GM21619 (cell line): ENCODE measurements around the gene BEST4.
"Not testable (repeated sequence)": the region's sequence is repeated elsewhere in the genome, so short reads cannot be mapped to it uniquely, and the experiment has no call there.

Experiments
- ATAC-seq: cut with Tn5 transposase; IDR thresholded peaks from one replicate; pipeline ENCODE4 v1.9.1; 2021; ENCODE audit not compliant: unreplicated experiment

The BEST4 gene

GRCh38 chr1:44803062-44803311 lies 15.0 kb upstream of the BEST4 start:
- ATAC-seq: no peak

DNA sequence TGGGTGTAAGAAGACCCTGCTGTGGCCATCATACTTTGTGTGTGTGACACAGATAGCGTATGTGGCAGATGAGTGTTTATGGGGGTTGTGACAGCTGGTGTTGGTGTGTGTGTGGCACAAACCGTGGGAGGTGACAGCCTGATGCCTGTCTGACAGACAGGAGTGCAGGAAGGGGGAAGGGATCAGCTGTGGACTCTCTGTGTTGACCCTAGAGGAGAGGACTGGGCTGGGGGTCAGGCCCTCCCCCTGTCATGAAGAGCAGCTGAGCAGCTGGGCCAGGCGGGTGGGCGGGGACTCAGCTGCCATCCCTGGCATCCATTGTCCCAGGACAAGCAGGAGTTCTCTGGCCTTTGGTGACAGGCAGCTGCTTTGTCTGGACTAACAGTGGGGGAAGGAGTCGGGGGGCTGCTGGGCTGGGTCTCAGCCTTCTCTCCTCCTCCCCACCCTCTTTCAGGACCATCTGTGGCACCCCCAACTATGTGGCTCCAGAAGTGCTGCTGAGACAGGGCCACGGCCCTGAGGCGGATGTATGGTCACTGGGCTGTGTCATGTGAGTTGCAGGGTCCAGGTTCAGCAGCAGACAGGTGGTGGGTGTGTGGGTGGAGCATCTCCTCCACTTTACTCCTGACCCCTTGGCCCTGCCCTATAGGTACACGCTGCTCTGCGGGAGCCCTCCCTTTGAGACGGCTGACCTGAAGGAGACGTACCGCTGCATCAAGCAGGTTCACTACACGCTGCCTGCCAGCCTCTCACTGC lies 14.5 kb upstream of the BEST4 start:
- no peak for ATAC-seq

DNA sequence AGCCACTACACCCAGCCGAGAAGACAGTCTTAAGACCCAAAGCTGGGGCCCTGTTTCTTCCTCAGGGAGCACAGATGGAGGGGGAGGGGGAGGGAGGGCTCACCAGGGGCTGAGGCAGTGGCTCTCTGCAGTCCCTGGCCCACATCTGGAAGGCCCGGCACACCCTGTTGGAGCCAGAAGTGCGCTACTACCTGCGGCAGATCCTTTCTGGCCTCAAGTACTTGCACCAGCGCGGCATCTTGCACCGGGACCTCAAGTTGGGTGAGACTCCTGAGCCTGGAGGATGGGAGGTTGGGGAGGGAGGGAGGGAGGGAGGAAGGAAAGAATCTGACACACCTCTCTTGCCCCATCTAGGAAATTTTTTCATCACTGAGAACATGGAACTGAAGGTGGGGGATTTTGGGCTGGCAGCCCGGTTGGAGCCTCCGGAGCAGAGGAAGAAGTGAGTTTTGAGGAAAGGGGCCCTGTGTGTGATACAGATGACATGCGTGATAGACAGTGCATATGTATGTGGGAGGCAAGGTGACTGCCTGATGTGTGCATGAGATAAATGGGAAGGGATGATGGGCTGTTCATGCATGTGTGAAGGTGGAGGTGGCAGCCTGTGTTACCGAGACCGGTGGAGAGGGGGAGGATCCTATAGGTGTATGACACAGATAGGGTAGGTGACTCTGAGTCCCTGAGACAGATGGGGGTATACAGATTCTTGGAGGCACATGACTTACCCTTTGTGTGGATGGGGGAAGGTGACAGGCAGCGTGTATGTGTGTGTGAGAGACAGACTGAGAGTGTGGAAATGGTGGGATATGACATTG lies 13.7 kb upstream of the BEST4 start:
- no peak for ATAC-seq

GRCh38 chr1:44799770-44800584 lies 12.0 kb upstream of the BEST4 start, which contains the start of gene PLK3:
PLK3 (plus strand) TSS chr1:44800377; CDS start chr1:44800464, 87 bp downstream.
- peak; percentile 80 for ATAC-seq

- ATAC-seq: no peak
These were observed 10.8 kb upstream of the BEST4 start for GRCh38 chr1:44798481-44799365.

GRCh38 chr1:44797886-44798285 lies 9.9 kb upstream of the BEST4 start:
- not testable (repeated sequence) for ATAC-seq

GRCh38 chr1:44792736-44793502 lies 4.9 kb upstream of the BEST4 start:
- ATAC-seq: no peak

DNA sequence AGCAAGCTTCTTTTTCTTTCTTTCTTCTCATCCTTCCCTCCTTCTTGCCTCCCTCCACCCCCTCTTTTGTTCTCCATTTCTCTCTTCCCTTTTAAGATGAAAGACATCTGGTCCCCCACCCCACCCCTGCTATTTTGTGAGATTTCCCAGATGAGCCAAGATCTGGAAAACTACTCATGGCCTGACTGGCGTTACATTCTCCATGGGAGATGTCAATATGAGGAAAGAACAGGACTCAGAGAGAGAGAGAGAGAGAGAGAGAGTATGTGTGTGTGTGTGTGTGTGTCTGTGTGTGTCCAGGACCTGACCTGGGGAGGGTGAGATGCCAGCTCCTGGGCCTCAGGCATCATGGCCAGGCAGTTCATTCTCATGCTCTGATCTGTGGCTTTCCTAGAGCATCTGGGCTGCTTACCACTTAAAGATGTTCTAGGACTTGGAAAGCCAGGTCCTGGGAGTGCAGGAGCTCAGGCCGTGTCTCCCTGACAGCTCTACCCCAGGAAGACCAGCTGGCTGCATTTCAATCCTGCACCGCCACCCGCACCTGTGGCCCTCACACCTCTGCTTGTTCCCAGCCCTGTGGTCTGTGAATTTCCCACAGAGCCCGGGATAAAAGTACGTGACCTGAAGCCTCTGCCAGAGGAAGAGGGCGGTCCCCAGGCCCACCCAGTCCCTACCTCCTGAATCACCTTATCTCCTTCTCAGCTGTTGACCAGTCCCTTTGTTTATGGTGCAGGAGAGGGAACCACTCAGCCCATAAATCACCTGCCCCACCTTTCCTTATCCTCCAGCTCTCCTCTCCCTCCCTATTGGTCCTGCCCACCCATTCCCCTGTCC lies 3.2 kb upstream of the BEST4 start:
- ATAC-seq: no peak

GRCh38 chr1:44787506-44787905 lies 464 bp downstream of the BEST4 start:
- no peak for ATAC-seq

GRCh38 chr1:44786841-44787426 lies 1.0 kb downstream of the BEST4 start:
- no peak for ATAC-seq

GRCh38 chr1:44786138-44786840 lies 1.7 kb downstream of the BEST4 start:
- ATAC-seq: peak; percentile 52

GRCh38 chr1:44785501-44786137 lies 2.4 kb downstream of the BEST4 start:
- ATAC-seq: no peak

DNA sequence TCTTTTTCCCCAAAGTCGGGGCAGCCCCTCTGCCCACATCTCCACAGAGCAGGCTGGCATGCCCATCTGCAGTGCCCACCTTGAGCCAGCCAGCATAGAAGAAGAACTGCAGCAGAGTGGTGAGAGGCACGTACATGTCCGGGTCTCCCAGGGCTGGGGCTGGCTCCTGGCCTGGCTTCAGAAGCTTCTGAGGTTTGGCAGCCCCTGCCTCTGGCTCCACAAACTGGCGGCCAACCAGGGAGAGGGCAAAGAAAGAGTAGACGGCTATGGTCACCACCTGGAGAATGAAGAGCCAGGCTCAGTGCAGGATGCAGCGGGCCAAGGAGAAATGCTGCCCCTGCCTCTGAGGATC lies 3.0 kb downstream of the BEST4 start:
- no peak for ATAC-seq

GRCh38 chr1:44784094-44785028 lies 3.6 kb downstream of the BEST4 start:
- no peak for ATAC-seq

DNA sequence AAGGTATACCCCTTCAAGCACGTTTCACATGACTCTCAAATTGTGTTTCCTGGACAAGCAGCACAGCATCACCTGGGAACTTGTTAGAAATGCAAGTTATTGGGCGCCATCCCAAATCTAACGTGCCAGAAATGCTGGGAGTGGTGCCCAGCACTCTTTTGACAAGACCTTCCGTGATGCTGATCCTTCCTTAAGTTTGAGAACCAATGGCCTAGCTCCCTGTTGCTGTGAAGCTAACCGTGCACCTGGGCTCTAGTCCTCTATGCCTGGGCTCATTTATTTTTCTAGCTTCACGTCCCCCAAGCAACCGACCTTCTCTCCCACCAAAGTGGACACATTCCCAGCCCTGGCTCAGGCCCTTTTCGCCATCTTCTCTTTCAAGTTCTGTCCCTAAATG lies 4.3 kb downstream of the BEST4 start:
- no peak for ATAC-seq

GRCh38 chr1:44780583-44781121 lies 7.3 kb downstream of the BEST4 start:
- ATAC-seq: no peak
